HG02623 (cell line): Measurements from ENCODE around the gene CBLN3.
"Not testable (repeated sequence)": the region's sequence is repeated elsewhere in the genome, so short reads cannot be mapped to it uniquely, and the experiment has no call there.

Source experiments
- ATAC-seq: cut with Tn5 transposase; IDR thresholded peaks from one replicate; pipeline ENCODE4 v1.9.1; 2021; ENCODE audit warnings: moderate library complexity; ENCODE audit not compliant: unreplicated experiment

CBLN3 gene

GRCh38 chr14:24406416-24406815, 23.1 kb downstream of the CBLN3 start:
- ATAC-seq: no peak

DNA sequence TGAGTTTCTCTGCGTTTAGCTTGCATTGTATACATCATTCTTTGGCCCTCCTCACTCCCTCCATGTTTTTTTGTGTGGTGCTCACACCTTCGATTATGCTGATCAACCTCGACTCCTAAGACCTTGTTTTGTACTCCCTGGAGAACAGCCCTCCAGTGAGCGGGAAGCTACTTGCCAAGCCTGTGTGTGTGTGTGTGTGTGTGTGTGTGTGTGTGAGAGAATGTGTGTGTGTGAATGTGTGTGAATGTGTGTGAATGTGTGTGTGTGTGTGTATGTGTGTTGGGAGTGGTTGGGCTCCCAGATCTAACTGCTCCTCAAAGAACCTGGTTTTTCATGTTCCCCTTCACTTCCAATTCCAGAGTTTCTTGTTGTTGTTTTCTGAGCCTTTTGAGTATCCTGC, 24.7 kb downstream of the CBLN3 start:
- ATAC-seq: no peak

DNA sequence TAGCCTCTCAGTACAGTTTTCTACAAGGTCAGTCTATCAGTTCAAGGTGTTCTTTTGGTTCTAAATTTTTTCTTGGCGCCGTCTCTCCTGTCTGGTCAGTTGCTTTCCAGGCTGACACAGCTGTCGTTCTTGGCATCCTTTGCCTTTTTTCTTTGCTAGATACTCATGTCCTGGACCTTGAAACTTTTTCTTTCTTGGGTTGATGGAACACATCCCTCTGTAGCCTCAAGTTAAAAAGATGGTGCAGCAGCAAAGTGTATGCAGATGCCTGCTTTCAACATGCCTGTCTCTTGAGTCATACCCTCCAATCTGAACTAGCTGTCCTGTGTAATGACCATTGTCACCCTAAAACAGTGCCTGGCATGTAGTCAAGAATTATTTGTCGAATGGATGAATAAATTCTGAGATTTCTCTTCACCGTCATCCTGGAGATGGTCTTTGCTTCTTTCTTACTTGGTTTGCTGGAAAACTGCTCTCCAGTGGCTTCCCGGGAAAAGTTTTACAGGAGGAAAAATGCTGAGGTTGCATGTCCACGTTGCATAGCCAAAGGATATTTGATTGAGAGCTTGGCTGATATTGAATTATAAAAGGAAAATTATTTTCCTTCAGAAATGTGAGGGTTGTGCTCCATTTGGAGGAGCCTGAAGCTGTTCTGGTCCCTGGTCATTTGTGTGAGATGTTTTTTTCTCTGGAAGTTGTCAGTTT, 26.0 kb downstream of the CBLN3 start:
- ATAC-seq: no peak

DNA sequence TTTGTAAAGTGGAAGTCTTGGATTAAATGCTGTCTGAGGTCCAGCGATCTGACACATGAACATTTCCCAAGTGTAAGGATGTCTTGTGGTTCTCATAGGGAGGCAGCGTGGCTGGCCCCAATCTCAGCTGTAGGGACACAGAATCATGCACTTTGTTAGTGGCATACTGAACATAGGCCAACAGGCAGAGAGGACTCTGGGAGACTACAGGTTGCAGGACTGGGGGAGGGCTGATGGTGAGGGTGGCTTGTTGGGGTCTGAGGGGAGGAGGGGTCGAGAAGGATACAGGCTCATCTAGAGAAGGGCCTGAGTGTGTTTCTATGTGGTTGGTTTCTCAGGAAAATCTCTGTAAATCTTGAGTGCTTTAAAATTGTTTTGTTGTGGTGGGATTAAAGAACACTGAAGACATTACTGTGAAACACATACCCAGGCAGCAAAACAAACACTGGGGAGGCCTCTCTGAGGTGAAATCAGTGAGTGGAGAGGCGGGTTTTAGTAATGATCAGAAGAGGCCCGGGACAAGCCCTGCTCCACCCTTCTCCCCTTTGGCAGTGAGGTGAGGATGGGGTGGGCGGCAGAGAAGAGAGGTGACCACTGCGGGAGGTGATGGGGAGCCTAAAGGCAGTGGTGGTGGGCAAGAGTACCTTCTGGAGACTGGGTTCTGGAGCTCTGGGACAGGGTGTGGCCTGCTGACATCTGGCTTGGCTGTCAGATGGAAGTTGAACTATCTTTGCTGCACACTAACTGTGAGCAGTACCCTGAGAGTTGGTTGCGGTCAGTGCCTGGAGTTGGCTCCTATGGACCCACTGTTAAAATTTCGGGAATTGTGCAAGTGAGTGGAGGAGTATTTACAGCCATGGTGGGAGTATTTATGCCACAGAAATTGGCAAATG, 27.4 kb downstream of the CBLN3 start:
- no peak for ATAC-seq

GRCh38 chr14:24399999-24400718, 29.3 kb downstream of the CBLN3 start:
- ATAC-seq: no peak

DNA sequence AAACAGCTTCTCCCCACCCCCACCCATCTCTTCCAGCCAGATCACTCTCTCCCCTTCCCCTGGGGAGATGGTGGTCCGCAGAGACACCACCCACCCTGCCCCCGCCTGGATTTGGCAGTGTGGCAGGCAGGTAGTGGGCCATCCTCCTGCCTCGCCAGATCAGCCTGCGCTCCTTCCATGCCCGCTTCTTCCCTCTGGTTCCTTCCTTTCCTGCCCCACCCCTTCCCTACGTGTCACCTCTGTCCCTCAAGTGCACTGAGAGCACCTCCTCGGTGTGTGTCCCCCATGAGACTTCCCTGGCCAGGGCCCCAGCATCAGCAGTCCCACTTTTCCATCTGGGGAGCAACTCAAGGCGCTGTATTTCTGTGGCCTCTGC, 30.0 kb downstream of the CBLN3 start:
- no peak for ATAC-seq

DNA sequence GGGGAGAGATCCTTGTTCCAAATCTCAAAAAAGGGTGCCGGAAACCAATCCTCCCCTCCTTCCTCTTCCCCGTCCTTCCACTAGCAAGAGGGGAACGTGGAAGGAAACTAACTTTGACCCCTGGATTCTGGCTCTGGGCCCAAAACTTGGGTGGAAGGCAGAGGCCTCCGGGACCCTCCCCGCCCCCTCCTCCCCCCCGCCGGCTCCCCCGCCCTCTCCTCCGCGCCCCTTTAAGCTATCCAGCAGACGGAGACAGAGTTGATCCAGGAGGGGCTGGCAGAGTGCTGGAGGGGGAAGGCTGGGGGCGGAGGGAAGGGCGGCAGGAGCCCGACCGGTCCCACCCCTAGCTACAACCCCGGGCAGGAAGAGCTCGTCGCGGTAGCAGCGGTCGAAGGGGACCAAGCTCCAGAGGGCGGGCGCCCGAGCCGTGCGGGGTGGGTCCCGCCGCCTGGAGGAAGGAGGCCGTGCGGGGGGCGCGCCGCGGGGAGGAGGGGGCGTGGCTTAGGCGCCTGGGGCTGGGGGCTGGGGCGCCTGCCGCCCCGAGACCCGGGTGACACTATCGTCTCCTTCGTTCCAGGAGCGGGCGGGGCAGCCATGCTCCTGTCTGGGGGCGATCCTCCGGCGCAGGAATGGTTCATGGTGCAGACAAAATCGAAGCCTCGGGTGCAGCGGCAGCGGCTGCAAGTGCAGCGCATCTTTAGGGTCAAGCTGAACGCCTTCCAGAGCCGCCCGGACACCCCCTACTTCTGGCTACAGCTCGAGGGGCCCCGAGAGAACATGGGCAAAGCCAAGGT, 30.6 kb downstream of the CBLN3 start, which contains the start of gene NYNRIN:
Gene NYNRIN (plus strand): TSS at position 351 of the 794 bp plus-strand sequence. CDS start 244 bp downstream, at position 595.
- no peak for ATAC-seq

GRCh38 chr14:24398293-24398652, 31.2 kb downstream of the CBLN3 start:
- no peak for ATAC-seq

DNA sequence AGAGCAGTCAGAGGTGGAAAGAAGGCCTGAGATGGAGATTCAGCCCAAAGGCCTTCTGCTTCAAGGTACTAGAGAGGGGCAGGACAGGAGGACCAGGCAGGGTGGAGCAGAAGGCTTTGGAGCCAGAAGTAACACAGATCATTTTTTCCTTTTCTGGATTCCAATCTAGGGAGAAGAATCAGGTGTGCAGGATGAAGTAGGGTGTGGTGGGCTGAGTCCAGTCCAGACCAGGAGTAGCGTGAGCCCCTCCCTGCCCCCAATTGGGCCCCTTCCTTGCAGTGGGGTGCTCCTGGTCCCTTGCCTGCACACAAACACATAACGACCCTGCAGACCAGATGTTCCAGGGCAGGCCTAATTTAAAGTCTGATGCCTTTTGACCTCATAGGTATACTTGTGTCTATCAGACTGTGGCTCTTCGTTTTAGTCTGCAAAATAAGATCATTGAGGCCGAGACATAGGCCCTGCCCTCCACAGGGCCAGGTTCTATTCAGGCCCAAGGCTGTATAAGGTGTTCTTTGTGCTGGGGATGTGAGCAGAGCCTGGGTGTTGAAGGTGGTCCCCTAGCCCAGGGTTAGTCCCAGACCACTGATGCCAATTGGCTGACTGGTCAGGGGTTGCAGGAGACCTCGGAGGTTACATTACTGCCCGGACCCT, 31.7 kb downstream of the CBLN3 start:
- no peak for ATAC-seq

DNA sequence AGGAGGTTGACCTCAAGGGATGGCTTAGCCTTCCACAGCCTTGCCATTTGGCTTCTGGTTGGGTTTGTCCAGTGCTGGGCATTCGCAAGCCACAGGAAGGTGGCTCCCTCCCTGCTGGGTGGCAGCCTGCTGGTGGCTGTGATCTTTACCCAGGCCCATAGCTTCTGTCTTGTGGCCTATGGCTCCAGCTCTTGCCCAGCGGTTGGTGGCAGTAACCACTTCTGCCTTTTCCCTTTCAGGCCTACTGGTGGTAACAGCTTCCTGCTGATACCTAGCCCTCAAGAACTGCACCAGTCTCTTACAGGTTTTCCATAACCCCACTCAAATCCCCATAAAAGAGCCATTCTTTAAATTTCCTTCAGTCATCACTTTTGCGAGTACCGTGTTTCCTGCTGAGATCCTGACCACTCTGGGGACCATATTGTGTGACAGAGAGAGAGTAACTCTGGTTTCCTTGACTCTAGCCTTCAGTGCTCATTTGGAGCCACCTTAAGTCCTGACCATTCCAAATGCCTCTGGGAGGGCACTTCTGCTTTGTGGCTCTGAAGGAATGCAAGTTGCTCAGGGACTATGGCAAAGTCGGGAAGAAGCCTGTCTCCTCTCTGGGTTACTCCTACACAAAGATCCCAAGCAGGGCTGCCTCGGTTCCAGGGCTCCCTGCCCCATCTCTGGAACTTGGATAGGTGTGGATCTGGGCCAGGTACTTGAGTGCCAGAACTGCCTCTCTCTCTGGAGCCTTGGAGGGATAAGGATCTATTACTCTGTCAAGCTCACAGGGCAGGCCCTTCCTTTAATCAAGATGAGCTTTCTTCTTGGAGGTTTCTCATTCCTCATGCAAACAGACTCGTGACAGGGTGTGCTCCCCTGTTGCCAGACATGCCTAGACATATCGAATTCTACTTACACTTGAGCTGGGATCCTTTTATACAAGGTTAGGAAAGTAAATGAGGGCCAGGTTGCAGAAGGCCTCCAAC, 33.6 kb downstream of the CBLN3 start:
- ATAC-seq: no peak

DNA sequence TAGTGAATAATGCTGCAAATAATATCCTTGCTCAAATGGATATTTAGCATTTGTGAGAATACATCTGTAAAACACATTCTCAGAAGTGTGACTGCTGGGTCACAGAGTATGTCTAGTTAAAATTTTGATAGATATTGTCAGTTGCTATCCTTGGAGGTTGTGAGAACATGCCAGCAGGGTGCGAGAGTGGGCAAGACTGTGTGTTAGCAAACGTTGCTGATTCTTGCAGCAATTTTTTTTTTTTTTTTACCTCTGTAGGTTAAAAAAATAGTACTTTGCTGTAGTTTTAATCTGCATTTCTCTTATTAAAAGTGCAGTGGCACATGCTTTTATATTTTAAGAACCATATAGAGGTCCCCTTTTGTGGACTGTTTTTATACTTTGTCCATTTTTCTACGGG, 35.2 kb downstream of the CBLN3 start:
- ATAC-seq: no peak

- ATAC-seq: no peak
Observed at GRCh38 chr14:24392325-24393091, 37.0 kb downstream of the CBLN3 start.

- no peak for ATAC-seq
Observed at GRCh38 chr14:24390701-24391468, 38.6 kb downstream of the CBLN3 start.

GRCh38 chr14:24389226-24389848, 40.1 kb downstream of the CBLN3 start:
- no peak for ATAC-seq

GRCh38 chr14:24388474-24389179, 40.8 kb downstream of the CBLN3 start:
- ATAC-seq: no peak

GRCh38 chr14:24387579-24387978, 41.9 kb downstream of the CBLN3 start:
- ATAC-seq: not testable (repeated sequence)

DNA sequence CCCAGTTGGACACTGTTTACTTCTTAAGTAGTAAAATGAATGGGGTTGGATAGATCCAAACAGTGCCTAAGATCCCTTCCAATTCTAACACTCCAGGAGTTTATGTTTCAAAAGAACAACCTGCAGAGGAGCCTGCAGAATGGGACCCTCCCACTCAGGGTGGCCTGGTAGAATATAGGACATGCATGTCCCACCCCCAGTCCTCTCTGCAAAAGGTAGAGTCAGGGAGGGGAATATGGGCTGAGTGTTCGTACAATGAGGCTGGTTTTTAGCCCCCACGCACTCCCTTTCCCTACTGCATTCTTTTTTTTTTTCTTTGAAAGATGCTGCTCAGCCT, 42.5 kb downstream of the CBLN3 start:
- ATAC-seq: no peak
